ENCODE data around the gene P4HA2. TPM values are rescaled to one million over a fixed set of nuclear protein-coding genes. Genes with fewer than 3 reads are reported as not detected.

Gene P4HA2
- total RNA-seq, 2 donors from 2014 or later: 15.1 to 19.6 TPM

DNA sequence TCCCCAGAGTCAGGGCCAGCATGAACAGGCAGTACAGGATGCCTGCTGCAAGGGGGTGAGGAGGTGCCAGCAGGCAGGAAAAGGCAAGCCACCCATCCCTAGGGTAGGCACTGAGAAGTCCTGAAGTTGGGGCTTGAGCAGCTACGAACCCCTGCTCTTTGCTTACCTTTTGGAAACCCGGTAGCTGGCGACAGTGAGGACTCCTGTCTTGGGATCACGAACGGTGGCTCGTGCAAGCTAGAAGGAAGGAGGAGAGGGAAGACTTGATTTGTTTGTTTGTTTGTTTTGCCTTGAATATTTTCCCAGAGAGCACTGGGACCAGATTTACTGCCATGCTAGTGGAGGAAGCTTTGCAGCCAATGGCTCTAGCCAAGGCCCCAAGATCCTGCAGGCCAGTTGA, 23.7 kb downstream of the P4HA2 start:
- Mint-ChIP-seq H3K9me3 (no peaks in the 10 kb centered on the region), H3K4me3 (no peak overlapping the region), H3K27me3 (ENCODE audit: insufficient read depth) (no peaks in the 10 kb centered on the region), H3K4me1 (peaks cover 6% of the 10 kb centered on the region), H3K36me3 (ENCODE audit: low read depth) (peaks cover 8% of the 10 kb centered on the region), H3K27ac (no peak overlapping the region)
- no peaks in the 10 kb centered on the region for H3K4me1 ChIP-seq (ENCODE audit: control insufficient read depth, insufficient read depth, low read length)
- H3K4me3 ChIP-seq (ENCODE audit: low read length): no peak overlapping the region
- no peak overlapping the region for H3K27ac ChIP-seq (ENCODE audit: low read depth, low read length)
- H3K27me3 ChIP-seq (ENCODE audit: control insufficient read depth, insufficient read depth, low read length, poor library complexity, severe bottlenecking): no peaks in the 10 kb centered on the region
- DNase-seq: peak; percentile 11
- H3K36me3 ChIP-seq (ENCODE audit: control insufficient read depth, insufficient read depth, low read length): peaks cover 1% of the 10 kb centered on the region
- TF ChIP-seq, protein P1, sequence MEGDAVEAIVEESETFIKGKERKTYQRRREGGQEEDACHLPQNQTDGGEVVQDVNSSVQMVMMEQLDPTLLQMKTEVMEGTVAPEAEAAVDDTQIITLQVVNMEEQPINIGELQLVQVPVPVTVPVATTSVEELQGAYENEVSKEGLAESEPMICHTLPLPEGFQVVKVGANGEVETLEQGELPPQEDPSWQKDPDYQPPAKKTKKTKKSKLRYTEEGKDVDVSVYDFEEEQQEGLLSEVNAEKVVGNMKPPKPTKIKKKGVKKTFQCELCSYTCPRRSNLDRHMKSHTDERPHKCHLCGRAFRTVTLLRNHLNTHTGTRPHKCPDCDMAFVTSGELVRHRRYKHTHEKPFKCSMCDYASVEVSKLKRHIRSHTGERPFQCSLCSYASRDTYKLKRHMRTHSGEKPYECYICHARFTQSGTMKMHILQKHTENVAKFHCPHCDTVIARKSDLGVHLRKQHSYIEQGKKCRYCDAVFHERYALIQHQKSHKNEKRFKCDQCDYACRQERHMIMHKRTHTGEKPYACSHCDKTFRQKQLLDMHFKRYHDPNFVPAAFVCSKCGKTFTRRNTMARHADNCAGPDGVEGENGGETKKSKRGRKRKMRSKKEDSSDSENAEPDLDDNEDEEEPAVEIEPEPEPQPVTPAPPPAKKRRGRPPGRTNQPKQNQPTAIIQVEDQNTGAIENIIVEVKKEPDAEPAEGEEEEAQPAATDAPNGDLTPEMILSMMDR (conservative IDR thresholded peaks at IDR 0.05): no peak
- no peaks in the 10 kb centered on the region for H3K9me3 ChIP-seq (ENCODE audit: control insufficient read depth, low read length)
- 91 to 100% methylated on average over 2 to 6 of the region's 6 CpGs for whole genome bisulfite sequencing, 2 experiments (ENCODE audit: insufficient coverage in 1 of 2, insufficient read length in 1 of 2)
- no peak overlapping the region for H3K9ac ChIP-seq (ENCODE audit: extremely low read depth, low read length, poor library complexity, severe bottlenecking)

DNA sequence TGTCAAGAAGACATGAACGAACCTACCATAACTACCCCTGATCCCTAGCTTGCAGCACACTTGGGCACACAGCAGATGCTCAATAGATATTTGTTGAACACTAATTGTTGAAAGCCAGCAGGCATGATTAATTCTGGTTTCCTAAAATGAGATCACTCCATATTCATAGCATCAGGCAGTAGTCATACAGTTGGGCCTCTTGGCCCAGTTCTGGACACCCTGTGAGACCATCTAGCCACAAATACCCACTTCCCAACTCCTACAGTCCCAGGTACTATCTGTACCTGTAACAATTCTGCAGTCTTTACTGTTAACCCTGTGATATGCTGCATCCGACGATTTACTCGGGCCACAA, 24.2 kb downstream of the P4HA2 start:
- no peak overlapping the region for H3K4me3 ChIP-seq (ENCODE audit: low read length)
- no peaks in the 10 kb centered on the region for H3K9me3 ChIP-seq (ENCODE audit: control insufficient read depth, low read length)
- H3K27ac ChIP-seq (ENCODE audit: low read depth, low read length): no peak overlapping the region
- WGBS, 2 experiments (ENCODE audit: insufficient coverage in 1 of 2, insufficient read length in 1 of 2): 89 to 94% methylated on average over 4 of the region's 4 CpGs
- H3K27me3 ChIP-seq (ENCODE audit: control insufficient read depth, insufficient read depth, low read length, poor library complexity, severe bottlenecking): no peaks in the 10 kb centered on the region
- no peaks in the 10 kb centered on the region for H3K4me1 ChIP-seq (ENCODE audit: control insufficient read depth, insufficient read depth, low read length)
- H3K9ac ChIP-seq (ENCODE audit: extremely low read depth, low read length, poor library complexity, severe bottlenecking): no peak overlapping the region
- H3K36me3 Mint-ChIP-seq (ENCODE audit: low read depth): peaks cover 8% of the 10 kb centered on the region
- TF ChIP-seq, protein P1 (conservative IDR thresholded peaks at IDR 0.05): no peak
- H3K36me3 ChIP-seq (ENCODE audit: control insufficient read depth, insufficient read depth, low read length): no peaks in the 10 kb centered on the region
- no peaks in the 10 kb centered on the region for H3K27me3 Mint-ChIP-seq (ENCODE audit: insufficient read depth)
- no peak overlapping the region for H3K27ac Mint-ChIP-seq
- H3K9me3 Mint-ChIP-seq: no peaks in the 10 kb centered on the region
- no peak overlapping the region for H3K4me3 Mint-ChIP-seq
- DNase-seq: no peak
- peaks cover 6% of the 10 kb centered on the region for H3K4me1 Mint-ChIP-seq

DNA sequence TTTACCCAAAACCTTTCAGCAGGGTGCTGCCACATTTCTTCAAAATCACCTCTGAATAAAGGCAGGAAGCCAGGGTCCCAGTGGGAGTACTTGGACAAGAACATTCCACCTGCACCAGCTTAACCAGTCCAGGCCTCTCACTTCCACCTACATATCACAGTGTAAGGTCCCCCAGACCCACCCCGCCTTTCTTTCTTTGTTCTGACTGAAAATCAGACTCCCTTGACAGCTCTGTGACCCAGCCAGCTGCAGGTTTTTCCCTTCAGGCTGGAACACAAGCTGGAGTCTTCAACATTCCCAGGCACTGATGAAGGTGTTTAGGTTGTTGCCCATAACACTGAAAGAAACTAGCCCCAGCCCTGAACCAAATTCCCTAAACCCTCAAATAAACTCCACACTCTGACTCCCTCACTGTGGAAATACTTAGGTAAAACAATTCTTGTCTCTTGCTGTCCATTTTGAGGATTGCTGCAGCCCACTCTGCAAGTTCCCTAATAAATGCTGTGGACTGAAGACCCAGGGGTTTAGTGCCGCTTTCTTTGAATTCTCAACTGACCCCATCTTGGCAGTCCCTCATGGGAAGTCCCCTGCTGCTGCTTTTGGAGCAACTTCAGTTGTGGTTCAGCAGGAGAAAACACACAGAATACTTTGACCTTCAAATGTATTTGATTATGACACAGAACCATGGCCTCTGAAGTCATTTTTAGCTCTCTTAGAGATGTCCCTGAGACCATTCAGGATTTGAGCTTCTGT, 24.8 kb downstream of the P4HA2 start:
- TF ChIP-seq, protein P1 (conservative IDR thresholded peaks at IDR 0.05): no peak
- Mint-ChIP-seq H3K4me1 (peaks cover 4% of the 10 kb centered on the region), H3K27me3 (ENCODE audit: insufficient read depth) (no peaks in the 10 kb centered on the region), H3K36me3 (ENCODE audit: low read depth) (peaks cover 6% of the 10 kb centered on the region), H3K27ac (no peak overlapping the region), H3K9me3 (no peaks in the 10 kb centered on the region), H3K4me3 (no peak overlapping the region)
- Histone ChIP-seq H3K9me3 (ENCODE audit: control insufficient read depth, low read length) (no peaks in the 10 kb centered on the region), H3K9ac (ENCODE audit: extremely low read depth, low read length, poor library complexity, severe bottlenecking) (no peak overlapping the region), H3K27ac (ENCODE audit: low read depth, low read length) (no peak overlapping the region), H3K27me3 (ENCODE audit: control insufficient read depth, insufficient read depth, low read length, poor library complexity, severe bottlenecking) (no peaks in the 10 kb centered on the region), H3K36me3 (ENCODE audit: control insufficient read depth, insufficient read depth, low read length) (no peaks in the 10 kb centered on the region), H3K4me1 (ENCODE audit: control insufficient read depth, insufficient read depth, low read length) (no peaks in the 10 kb centered on the region), H3K4me3 (ENCODE audit: low read length) (no peak overlapping the region)
- peak; percentile 23 for DNase-seq
- 92 to 96% methylated on average over 2 of the region's 2 CpGs for WGBS, 2 experiments (ENCODE audit: insufficient coverage in 1 of 2, insufficient read length in 1 of 2)

All from endodermal cell (in vitro differentiated cells).